Endothelial cell (in vitro differentiated cells): Measurements from ENCODE around the gene GAK. TPM values are rescaled to one million over a fixed set of nuclear protein-coding genes. Genes with fewer than 3 reads are reported as not detected.

Experiments
- DNase-seq: peaks from one replicate; pipeline ENCODE4 v3.0.0; 2021; ENCODE audit warnings: low spot score
- H3K27ac Mint-ChIP-seq: one replicate; pipeline ENCODE4 v1.8.0; 2021; ENCODE audit warnings: mixed read lengths, inconsistent platforms; ENCODE audit not compliant: unreplicated experiment
- H3K27me3 Mint-ChIP-seq: one replicate; pipeline ENCODE4 v1.8.0; 2021; ENCODE audit warnings: mild to moderate bottlenecking, moderate library complexity, mixed read lengths, inconsistent platforms; ENCODE audit not compliant: unreplicated experiment
- H3K36me3 Mint-ChIP-seq: one replicate; pipeline ENCODE4 v1.8.0; 2021; ENCODE audit warnings: mild to moderate bottlenecking, low read depth, mixed read lengths, inconsistent platforms; ENCODE audit not compliant: unreplicated experiment
- H3K4me1 Mint-ChIP-seq: one replicate; pipeline ENCODE4 v1.8.0; 2021; ENCODE audit warnings: mild to moderate bottlenecking, mixed read lengths, inconsistent platforms; ENCODE audit not compliant: unreplicated experiment
- H3K4me3 Mint-ChIP-seq: one replicate; pipeline ENCODE4 v1.8.0; 2021; ENCODE audit warnings: mild to moderate bottlenecking, mixed read lengths, inconsistent platforms; ENCODE audit not compliant: unreplicated experiment
- H3K9me3 Mint-ChIP-seq: one replicate; pipeline ENCODE4 v1.8.0; 2021; ENCODE audit warnings: mixed read lengths, inconsistent platforms; ENCODE audit not compliant: unreplicated experiment
- total RNA-seq: library from RNA; stranded (reverse); fragmentation: NEBNext Ultra II Directional; extraction: Animal tissue kit (Norgen Biotek cat#: 25700); gene quantifications from one replicate; pipeline ENCODE4 v1.2.1, GENCODE V29; 2021; ENCODE audit not compliant: unreplicated experiment
- TF ChIP-seq, protein P1 (sequence below): fragments of 200-600 bp; sonication (generic); IDR thresholded peaks from one replicate; pipeline ENCODE4 v1.5.0; 2021; ENCODE audit warnings: antibody characterized with exemption; ENCODE audit not compliant: unreplicated experiment

Gene GAK
- total RNA-seq, 1 donor from 2014 or later: 112 TPM

DNA sequence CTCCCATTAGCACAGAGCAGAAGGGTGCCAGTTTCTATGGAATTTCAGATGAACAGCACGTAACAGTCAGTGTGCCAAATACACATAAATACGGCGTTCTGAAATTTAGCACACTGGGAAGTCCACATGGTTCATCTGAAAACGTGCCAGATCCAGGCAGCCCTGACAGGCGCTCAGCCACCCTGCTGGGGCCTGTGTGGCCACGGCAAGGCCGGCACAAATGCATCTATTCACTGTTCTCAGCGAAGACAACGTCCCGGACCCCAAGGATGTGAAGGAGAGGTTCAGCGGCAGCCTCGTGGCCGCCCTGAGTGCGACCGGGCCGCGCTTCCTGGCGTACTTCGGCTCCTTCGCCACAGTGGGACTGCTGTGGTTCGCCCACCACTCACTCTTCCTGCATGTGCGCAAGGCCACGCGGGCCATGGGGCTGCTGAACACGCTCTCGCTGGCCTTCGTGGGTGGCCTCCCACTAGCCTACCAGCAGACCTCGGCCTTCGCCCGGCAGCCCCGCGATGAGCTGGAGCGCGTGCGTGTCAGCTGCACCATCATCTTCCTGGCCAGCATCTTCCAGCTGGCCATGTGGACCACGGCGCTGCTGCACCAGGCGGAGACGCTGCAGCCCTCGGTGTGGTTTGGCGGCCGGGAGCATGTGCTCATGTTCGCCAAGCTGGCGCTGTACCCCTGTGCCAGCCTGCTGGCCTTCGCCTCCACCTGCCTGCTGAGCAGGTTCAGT, 25.6 kb upstream of the GAK start:
- H3K36me3 Mint-ChIP-seq: peaks cover 18% of the 10 kb centered on the region

DNA sequence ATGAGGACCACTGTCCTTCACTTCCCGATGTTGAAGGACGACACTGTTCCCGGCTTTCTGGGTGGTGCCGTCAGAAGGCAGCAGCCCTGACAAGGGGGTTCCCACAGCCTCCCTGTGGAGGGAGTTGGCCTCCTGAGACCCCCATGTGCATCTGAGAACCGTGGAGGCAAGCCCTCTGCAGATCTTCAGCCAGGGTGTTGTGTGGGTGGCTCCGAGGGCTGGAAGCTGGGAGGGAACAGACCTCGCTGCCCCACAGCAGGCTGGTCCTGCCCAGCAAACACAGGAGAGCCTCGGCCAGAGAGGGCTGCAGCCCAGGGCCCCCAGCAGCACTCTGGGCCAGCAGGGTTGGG, 25.1 kb upstream of the GAK start:
- peaks cover 15% of the 10 kb centered on the region for H3K27me3 Mint-ChIP-seq
- no peak overlapping the region for H3K27ac Mint-ChIP-seq
- H3K4me1 Mint-ChIP-seq: no peaks in the 10 kb centered on the region
- DNase-seq: no peak
- TF ChIP-seq, protein P1, sequence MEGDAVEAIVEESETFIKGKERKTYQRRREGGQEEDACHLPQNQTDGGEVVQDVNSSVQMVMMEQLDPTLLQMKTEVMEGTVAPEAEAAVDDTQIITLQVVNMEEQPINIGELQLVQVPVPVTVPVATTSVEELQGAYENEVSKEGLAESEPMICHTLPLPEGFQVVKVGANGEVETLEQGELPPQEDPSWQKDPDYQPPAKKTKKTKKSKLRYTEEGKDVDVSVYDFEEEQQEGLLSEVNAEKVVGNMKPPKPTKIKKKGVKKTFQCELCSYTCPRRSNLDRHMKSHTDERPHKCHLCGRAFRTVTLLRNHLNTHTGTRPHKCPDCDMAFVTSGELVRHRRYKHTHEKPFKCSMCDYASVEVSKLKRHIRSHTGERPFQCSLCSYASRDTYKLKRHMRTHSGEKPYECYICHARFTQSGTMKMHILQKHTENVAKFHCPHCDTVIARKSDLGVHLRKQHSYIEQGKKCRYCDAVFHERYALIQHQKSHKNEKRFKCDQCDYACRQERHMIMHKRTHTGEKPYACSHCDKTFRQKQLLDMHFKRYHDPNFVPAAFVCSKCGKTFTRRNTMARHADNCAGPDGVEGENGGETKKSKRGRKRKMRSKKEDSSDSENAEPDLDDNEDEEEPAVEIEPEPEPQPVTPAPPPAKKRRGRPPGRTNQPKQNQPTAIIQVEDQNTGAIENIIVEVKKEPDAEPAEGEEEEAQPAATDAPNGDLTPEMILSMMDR: no peak
- H3K9me3 Mint-ChIP-seq: no peaks in the 10 kb centered on the region
- peaks cover 23% of the 10 kb centered on the region for H3K36me3 Mint-ChIP-seq
- no peak overlapping the region for H3K4me3 Mint-ChIP-seq

More for the DNA sequence above, 25.6 kb upstream of the GAK start:
- Mint-ChIP-seq H3K27me3 (peaks cover 15% of the 10 kb centered on the region), H3K4me3 (no peak overlapping the region), H3K4me1 (no peaks in the 10 kb centered on the region), H3K27ac (no peak overlapping the region), H3K9me3 (no peaks in the 10 kb centered on the region)
- TF ChIP-seq, protein P1: no peak
- no peak for DNase-seq

DNA sequence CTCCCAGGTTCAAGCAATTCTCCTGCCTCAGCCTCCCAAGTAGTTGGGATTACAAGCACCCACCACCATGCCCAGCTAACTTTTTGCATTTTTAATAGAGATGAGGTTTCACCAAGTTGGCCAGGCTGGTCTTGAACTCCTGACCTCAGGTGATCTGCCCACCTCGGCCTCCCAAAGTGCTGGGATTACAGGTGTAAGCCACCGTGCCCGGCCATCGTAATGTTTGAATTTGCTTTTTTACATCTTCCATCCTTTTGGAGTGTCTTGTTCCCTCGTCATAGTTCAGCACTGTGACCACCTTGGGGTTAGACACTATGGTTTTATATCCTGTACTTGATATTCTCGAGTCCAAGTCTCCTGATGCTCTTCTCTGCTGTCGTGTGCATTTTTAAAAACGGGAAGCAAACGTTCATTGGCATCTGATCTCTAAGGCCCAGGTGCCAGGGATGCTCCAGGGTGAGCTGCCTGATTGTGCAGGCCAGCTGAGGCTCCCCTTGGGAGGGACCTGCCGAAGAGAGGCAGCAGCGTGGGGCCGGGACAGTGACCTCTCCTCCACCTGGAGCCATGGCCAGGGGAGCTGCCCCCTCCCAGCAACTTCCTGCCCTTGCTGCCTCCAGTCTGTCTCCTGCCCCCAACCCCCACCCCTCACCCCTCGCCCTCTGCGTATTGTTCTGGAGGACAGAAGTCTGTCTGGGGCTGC, 24.6 kb upstream of the GAK start:
- Mint-ChIP-seq H3K27me3 (peaks cover 14% of the 10 kb centered on the region), H3K9me3 (no peaks in the 10 kb centered on the region), H3K27ac (no peak overlapping the region), H3K4me1 (no peaks in the 10 kb centered on the region), H3K36me3 (peaks cover 24% of the 10 kb centered on the region), H3K4me3 (no peak overlapping the region)
- no peak for DNase-seq
- TF ChIP-seq, protein P1: no peak

DNA sequence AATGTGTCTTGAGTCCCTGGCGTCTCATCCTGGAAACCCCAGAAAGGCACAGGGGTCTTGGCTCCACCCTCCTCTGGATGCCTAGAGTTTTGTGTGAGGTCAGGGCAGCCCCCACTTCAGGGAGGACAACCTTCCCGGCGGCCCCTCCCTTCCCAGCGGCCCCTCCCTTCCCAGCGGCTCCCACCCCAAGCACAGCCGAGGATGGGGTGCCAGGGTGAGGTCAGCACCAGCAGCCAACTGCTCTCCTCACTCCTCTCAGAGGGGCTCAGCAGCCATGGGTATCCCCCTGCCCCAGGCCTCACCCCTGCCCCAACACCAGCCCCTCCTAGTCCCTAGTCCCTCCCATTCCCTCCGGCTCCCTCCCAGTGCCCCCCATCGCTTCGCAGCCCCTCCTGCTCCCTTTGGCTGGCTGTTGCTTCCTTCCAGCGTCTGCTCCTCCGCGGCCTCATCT, 23.8 kb upstream of the GAK start:
- no peak for DNase-seq
- TF ChIP-seq, protein P1: no peak
- H3K4me1 Mint-ChIP-seq: no peaks in the 10 kb centered on the region
- peaks cover 26% of the 10 kb centered on the region for H3K36me3 Mint-ChIP-seq
- no peak overlapping the region for H3K4me3 Mint-ChIP-seq
- H3K27ac Mint-ChIP-seq: no peak overlapping the region
- no peaks in the 10 kb centered on the region for H3K9me3 Mint-ChIP-seq
- peaks cover 15% of the 10 kb centered on the region for H3K27me3 Mint-ChIP-seq
